Measurements from ENCODE around the gene PRKAR2B.
A peak's percentile ranks its signal among the peaks of the same experiment; 100 is the strongest.

PRKAR2B gene

GRCh38 chr7:107044347-107045194, at the start of gene PRKAR2B:
Gene PRKAR2B (plus strand): TSS chr7:107044705. CDS start chr7:107044908, 203 bp downstream.
- no peaks in the 10 kb centered on the region for H3K27me3 ChIP-seq (ENCODE audit: control insufficient read depth in 1 of 2, insufficient read depth in 2 of 2, low read length in 2 of 2)
- H3K36me3 ChIP-seq (ENCODE audit: control insufficient read depth in 2 of 2, insufficient read depth in 2 of 2, low read length in 2 of 2): no peaks in the 10 kb centered on the region
- no peaks in the 10 kb centered on the region for H3K9me3 ChIP-seq (ENCODE audit: control insufficient read depth in 2 of 2, low read length in 2 of 2)
- H3K4me1 ChIP-seq (ENCODE audit: control insufficient read depth, insufficient read depth, low read length): peaks cover 2% of the 10 kb centered on the region
- peak within 1 kb of the TSS; percentile 58 to 73 for H3K9ac ChIP-seq (ENCODE audit: low read length in 2 of 2)
- H3K27ac ChIP-seq (ENCODE audit: low read length): peak within 1 kb of the TSS; percentile 68
- H3K4me3 ChIP-seq (ENCODE audit: low read length in 2 of 2): peak within 1 kb of the TSS; percentile 85

- Histone ChIP-seq H3K27me3 (ENCODE audit: control insufficient read depth in 1 of 2, insufficient read depth in 2 of 2, low read length in 2 of 2) (no peaks in the 10 kb centered on the region), H3K4me1 (ENCODE audit: control insufficient read depth, insufficient read depth, low read length) (no peaks in the 10 kb centered on the region), H3K4me3 (ENCODE audit: low read length in 2 of 2) (no peak overlapping the region), H3K27ac (ENCODE audit: low read length) (no peak overlapping the region), H3K9ac (ENCODE audit: low read length in 2 of 2) (no peak overlapping the region), H3K36me3 (ENCODE audit: control insufficient read depth in 2 of 2, insufficient read depth in 2 of 2, low read length in 2 of 2) (no peaks in the 10 kb centered on the region), H3K9me3 (ENCODE audit: control insufficient read depth in 2 of 2, low read length in 2 of 2) (no peaks in the 10 kb centered on the region)
Observed at GRCh38 chr7:106994833-106995232, 49.7 kb upstream of the PRKAR2B start.

- no peak overlapping the region for H3K4me3 ChIP-seq (ENCODE audit: low read length in 2 of 2)
- no peaks in the 10 kb centered on the region for H3K4me1 ChIP-seq (ENCODE audit: control insufficient read depth, insufficient read depth, low read length)
- H3K27ac ChIP-seq (ENCODE audit: low read length): no peak overlapping the region
- H3K9me3 ChIP-seq (ENCODE audit: control insufficient read depth in 2 of 2, low read length in 2 of 2): no peaks in the 10 kb centered on the region
- no peak overlapping the region for H3K9ac ChIP-seq (ENCODE audit: low read length in 2 of 2)
- H3K27me3 ChIP-seq (ENCODE audit: control insufficient read depth in 1 of 2, insufficient read depth in 2 of 2, low read length in 2 of 2): no peaks in the 10 kb centered on the region
- no peaks in the 10 kb centered on the region for H3K36me3 ChIP-seq (ENCODE audit: control insufficient read depth in 2 of 2, insufficient read depth in 2 of 2, low read length in 2 of 2)
Observed at GRCh38 chr7:106997487-106998271, 46.8 kb upstream of the PRKAR2B start.

- Histone ChIP-seq H3K4me3 (ENCODE audit: low read length in 2 of 2) (no peak overlapping the region), H3K27ac (ENCODE audit: low read length) (no peak overlapping the region), H3K9ac (ENCODE audit: low read length in 2 of 2) (no peak overlapping the region), H3K36me3 (ENCODE audit: control insufficient read depth in 2 of 2, insufficient read depth in 2 of 2, low read length in 2 of 2) (no peaks in the 10 kb centered on the region), H3K9me3 (ENCODE audit: control insufficient read depth in 2 of 2, low read length in 2 of 2) (no peaks in the 10 kb centered on the region), H3K27me3 (ENCODE audit: control insufficient read depth in 1 of 2, insufficient read depth in 2 of 2, low read length in 2 of 2) (no peaks in the 10 kb centered on the region), H3K4me1 (ENCODE audit: control insufficient read depth, insufficient read depth, low read length) (no peaks in the 10 kb centered on the region)
Observed at GRCh38 chr7:106999023-106999422, 45.5 kb upstream of the PRKAR2B start.

GRCh38 chr7:107001490-107001889, 43.0 kb upstream of the PRKAR2B start:
- no peaks in the 10 kb centered on the region for H3K4me1 ChIP-seq (ENCODE audit: control insufficient read depth, insufficient read depth, low read length)
- H3K4me3 ChIP-seq (ENCODE audit: low read length in 2 of 2): no peak overlapping the region
- H3K9me3 ChIP-seq (ENCODE audit: control insufficient read depth in 2 of 2, low read length in 2 of 2): no peaks in the 10 kb centered on the region
- H3K36me3 ChIP-seq (ENCODE audit: control insufficient read depth in 2 of 2, insufficient read depth in 2 of 2, low read length in 2 of 2): no peaks in the 10 kb centered on the region
- no peak overlapping the region for H3K9ac ChIP-seq (ENCODE audit: low read length in 2 of 2)
- H3K27ac ChIP-seq (ENCODE audit: low read length): no peak overlapping the region
- H3K27me3 ChIP-seq (ENCODE audit: control insufficient read depth in 1 of 2, insufficient read depth in 2 of 2, low read length in 2 of 2): no peaks in the 10 kb centered on the region

GRCh38 chr7:107002126-107002525, 42.4 kb upstream of the PRKAR2B start:
- Histone ChIP-seq H3K27ac (ENCODE audit: low read length) (no peak overlapping the region), H3K9ac (ENCODE audit: low read length in 2 of 2) (no peak overlapping the region), H3K4me3 (ENCODE audit: low read length in 2 of 2) (no peak overlapping the region), H3K4me1 (ENCODE audit: control insufficient read depth, insufficient read depth, low read length) (no peaks in the 10 kb centered on the region), H3K27me3 (ENCODE audit: control insufficient read depth in 1 of 2, insufficient read depth in 2 of 2, low read length in 2 of 2) (no peaks in the 10 kb centered on the region), H3K9me3 (ENCODE audit: control insufficient read depth in 2 of 2, low read length in 2 of 2) (no peaks in the 10 kb centered on the region), H3K36me3 (ENCODE audit: control insufficient read depth in 2 of 2, insufficient read depth in 2 of 2, low read length in 2 of 2) (no peaks in the 10 kb centered on the region)

- H3K4me1 ChIP-seq (ENCODE audit: control insufficient read depth, insufficient read depth, low read length): no peaks in the 10 kb centered on the region
- no peak overlapping the region for H3K27ac ChIP-seq (ENCODE audit: low read length)
- no peaks in the 10 kb centered on the region for H3K27me3 ChIP-seq (ENCODE audit: control insufficient read depth in 1 of 2, insufficient read depth in 2 of 2, low read length in 2 of 2)
- H3K36me3 ChIP-seq (ENCODE audit: control insufficient read depth in 2 of 2, insufficient read depth in 2 of 2, low read length in 2 of 2): no peaks in the 10 kb centered on the region
- H3K4me3 ChIP-seq (ENCODE audit: low read length in 2 of 2): no peak overlapping the region
- no peaks in the 10 kb centered on the region for H3K9me3 ChIP-seq (ENCODE audit: control insufficient read depth in 2 of 2, low read length in 2 of 2)
- no peak overlapping the region for H3K9ac ChIP-seq (ENCODE audit: low read length in 2 of 2)
Observed at GRCh38 chr7:107002529-107002998, 41.9 kb upstream of the PRKAR2B start.

GRCh38 chr7:107007007-107007891, 37.3 kb upstream of the PRKAR2B start:
- no peak overlapping the region for H3K4me3 ChIP-seq (ENCODE audit: low read length in 2 of 2)
- H3K9ac ChIP-seq (ENCODE audit: low read length in 2 of 2): no peak overlapping the region
- H3K9me3 ChIP-seq (ENCODE audit: control insufficient read depth in 2 of 2, low read length in 2 of 2): no peaks in the 10 kb centered on the region
- no peaks in the 10 kb centered on the region for H3K27me3 ChIP-seq (ENCODE audit: control insufficient read depth in 1 of 2, insufficient read depth in 2 of 2, low read length in 2 of 2)
- no peak overlapping the region for H3K27ac ChIP-seq (ENCODE audit: low read length)
- H3K4me1 ChIP-seq (ENCODE audit: control insufficient read depth, insufficient read depth, low read length): no peaks in the 10 kb centered on the region
- no peaks in the 10 kb centered on the region for H3K36me3 ChIP-seq (ENCODE audit: control insufficient read depth in 2 of 2, insufficient read depth in 2 of 2, low read length in 2 of 2)

GRCh38 chr7:107007892-107008287, 36.6 kb upstream of the PRKAR2B start:
- Histone ChIP-seq H3K4me1 (ENCODE audit: control insufficient read depth, insufficient read depth, low read length) (no peaks in the 10 kb centered on the region), H3K27me3 (ENCODE audit: control insufficient read depth in 1 of 2, insufficient read depth in 2 of 2, low read length in 2 of 2) (no peaks in the 10 kb centered on the region), H3K9me3 (ENCODE audit: control insufficient read depth in 2 of 2, low read length in 2 of 2) (no peaks in the 10 kb centered on the region), H3K4me3 (ENCODE audit: low read length in 2 of 2) (no peak overlapping the region), H3K27ac (ENCODE audit: low read length) (no peak overlapping the region), H3K36me3 (ENCODE audit: control insufficient read depth in 2 of 2, insufficient read depth in 2 of 2, low read length in 2 of 2) (no peaks in the 10 kb centered on the region), H3K9ac (ENCODE audit: low read length in 2 of 2) (no peak overlapping the region)

GRCh38 chr7:107009846-107010203, 34.7 kb upstream of the PRKAR2B start:
- H3K27me3 ChIP-seq (ENCODE audit: control insufficient read depth in 1 of 2, insufficient read depth in 2 of 2, low read length in 2 of 2): peaks cover 0 to 1% of the 10 kb centered on the region in 2 donors
- no peaks in the 10 kb centered on the region for H3K36me3 ChIP-seq (ENCODE audit: control insufficient read depth in 2 of 2, insufficient read depth in 2 of 2, low read length in 2 of 2)
- no peak overlapping the region for H3K27ac ChIP-seq (ENCODE audit: low read length)
- no peaks in the 10 kb centered on the region for H3K4me1 ChIP-seq (ENCODE audit: control insufficient read depth, insufficient read depth, low read length)
- no peak overlapping the region for H3K9ac ChIP-seq (ENCODE audit: low read length in 2 of 2)
- no peak overlapping the region for H3K4me3 ChIP-seq (ENCODE audit: low read length in 2 of 2)
- no peaks in the 10 kb centered on the region for H3K9me3 ChIP-seq (ENCODE audit: control insufficient read depth in 2 of 2, low read length in 2 of 2)

Data from stomach smooth muscle (tissue), 2 donors.